HL-60/S4 treated with phorbol 12-myristate 13-acetate at 8.2 ng/mL for 4 days and 3 days (cell line): Measurements from ENCODE around the gene KPNA1.
"Not testable (repeated sequence)": the region's sequence is repeated elsewhere in the genome, so short reads cannot be mapped to it uniquely, and the experiment has no call there.

Experiments
- in situ Hi-C: fragments of 300-500 bp; cut with MboI; formaldehyde crosslinking; loops from 2 replicates; pipeline ENCODE4 v1.15.0; 2022; ENCODE audit warnings: low sequenced_read_pairs

Gene KPNA1

GRCh38 chr3:122523317-122523716, 8.6 kb upstream of the KPNA1 start:
- in situ Hi-C loops, result no loop called here

GRCh38 chr3:122520861-122521260, 6.1 kb upstream of the KPNA1 start:
- in situ Hi-C loops, result no loop called here

GRCh38 chr3:122519693-122520092, 5.0 kb upstream of the KPNA1 start:
- in situ Hi-C loops, result no loop called here

DNA sequence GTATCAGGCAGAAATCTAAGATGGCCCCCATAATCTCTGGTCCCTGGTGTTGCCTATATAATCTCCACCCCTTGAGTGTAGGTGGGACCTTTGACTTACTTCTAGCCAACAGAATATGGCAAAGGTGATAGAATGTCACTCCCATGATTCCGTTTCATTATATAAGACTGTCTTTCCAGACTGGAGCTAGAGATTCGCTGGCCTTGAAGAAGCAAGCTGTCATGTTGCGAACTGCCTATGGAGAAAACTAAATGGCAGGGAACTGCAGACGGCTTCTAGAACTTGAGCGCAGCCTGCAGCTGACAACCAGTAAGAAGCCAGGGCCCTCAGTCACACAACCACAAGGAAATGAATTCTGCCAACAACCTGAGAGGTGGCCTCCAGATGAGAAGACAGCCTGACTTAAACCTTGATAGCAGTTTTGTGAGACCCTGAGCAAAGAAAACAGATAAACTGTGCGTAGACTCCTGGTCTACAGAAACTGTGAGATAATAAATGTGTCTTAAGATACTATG, 2.2 kb upstream of the KPNA1 start:
- in situ Hi-C loops, result no loop called here

- in situ Hi-C loops, result no loop called here
These were observed 1.1 kb upstream of the KPNA1 start for GRCh38 chr3:122515870-122516269.

DNA sequence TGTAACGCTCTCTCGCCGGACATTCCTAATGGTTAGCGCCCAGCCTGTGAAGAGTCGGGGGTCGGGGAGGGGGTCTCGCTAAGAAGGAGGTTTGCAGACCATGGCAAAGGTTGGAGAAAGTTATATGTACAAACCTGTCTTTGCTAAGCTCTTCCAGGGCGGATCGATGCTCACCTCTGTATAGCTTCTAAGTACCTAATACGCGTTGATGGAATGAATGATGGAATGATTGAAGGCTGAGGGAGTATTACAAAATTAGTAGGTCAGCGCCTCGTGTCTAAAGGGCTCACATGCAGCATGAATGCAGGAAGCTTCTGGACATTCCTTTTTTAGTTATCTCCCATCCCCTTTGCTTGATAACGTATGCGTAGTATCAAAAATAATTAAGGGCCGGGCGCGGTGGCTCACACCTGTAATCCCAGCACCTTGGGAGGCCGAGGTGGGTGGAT, 305 bp upstream of the KPNA1 start:
- in situ Hi-C loops, result no loop called here

DNA sequence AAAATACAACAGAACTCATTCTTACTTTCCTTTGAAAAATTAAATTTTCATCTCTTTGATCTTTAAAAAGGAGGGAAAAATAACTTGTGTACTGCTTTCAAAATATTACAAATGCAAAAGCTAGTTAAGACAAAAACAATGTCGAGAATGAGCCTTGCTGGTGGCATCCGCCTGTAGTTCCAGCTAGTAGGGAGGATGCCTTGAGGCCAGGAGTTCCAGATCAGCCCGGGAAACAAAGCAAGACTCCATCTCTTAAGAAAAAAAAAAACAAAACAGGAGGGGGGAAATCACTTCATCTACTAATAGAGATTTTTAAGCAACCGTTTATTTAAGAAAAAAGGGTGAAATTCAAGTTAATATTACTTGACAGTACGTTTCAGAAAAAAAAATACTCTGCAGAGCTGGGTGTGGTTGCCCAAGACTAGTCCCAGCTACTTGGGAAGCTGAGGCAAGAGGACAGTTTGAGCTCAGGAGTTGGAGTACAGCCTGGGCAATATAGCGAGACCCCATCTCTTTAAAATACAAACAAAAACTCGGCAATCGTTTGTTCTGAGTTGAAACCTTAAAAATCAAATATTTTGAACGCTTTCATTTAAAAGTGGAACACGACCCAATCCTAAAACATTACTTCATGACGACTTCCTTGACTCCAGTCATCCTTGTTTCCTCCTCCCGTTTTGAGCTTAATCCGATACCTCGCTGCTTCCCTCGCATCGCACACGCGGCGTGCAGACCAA, 1.2 kb downstream of the KPNA1 start:
- in situ Hi-C loops, result no loop called here

- in situ Hi-C loops, result no loop called here
These were observed 2.5 kb downstream of the KPNA1 start for GRCh38 chr3:122512284-122512683.

DNA sequence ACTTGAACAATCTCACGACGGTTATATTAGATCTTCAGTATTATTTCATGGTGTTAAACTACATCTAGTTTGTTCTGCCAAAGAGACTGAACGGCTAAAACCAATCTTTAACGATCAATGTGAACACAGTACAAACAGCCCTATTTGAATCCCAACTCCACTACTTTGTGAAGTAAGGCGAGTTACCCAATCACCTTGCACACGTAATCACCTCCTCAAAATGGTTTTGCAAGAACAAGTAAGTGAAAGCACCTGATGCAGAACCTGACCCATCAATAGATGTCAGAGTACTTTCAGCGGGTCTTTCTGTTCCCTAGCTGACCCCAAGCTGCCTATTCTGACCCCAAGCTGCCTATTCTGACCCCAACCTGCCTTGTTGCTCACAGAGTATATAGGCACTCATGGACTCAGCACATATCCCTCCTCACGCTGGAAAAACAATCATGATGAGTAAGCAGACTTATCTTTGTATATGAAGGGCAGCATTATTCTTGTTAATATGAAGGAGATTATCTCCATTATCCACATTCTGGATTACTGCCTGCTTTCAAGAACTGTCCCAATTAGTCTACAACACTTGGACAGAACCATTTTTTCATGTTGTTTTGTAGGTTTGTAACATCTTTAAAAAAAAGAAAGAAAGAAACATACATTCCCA, 3.7 kb downstream of the KPNA1 start:
- in situ Hi-C loops, result no loop called here

GRCh38 chr3:122508944-122509343, 5.8 kb downstream of the KPNA1 start:
- in situ Hi-C loops, result not testable (repeated sequence)

- in situ Hi-C loops, result no loop called here
These were observed 6.4 kb downstream of the KPNA1 start for GRCh38 chr3:122508135-122508914.

- in situ Hi-C loops, result no loop called here
These were observed 8.3 kb downstream of the KPNA1 start for GRCh38 chr3:122506450-122506849.

- in situ Hi-C loops, result no loop called here
These were observed 9.1 kb downstream of the KPNA1 start for GRCh38 chr3:122505676-122506075.

DNA sequence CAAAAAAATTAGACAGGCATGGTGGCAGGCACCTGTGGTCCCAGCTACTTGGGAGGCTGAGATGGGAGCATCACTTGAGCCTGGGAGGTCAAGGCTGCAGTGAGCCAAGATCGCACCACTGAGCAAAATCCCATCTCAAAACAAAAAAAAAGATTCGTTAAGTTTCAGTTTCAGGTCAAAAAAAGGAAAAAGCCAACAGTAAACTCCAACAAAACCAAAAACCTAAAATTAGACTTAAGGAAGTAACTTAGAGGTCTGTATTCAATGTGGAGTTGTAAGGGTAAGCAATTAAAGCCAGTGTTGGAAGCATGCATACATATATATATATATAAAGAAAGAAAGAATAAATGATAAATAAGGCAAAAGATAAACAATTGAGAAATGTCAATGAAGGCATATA, 11.8 kb downstream of the KPNA1 start:
- in situ Hi-C loops, result no loop called here

DNA sequence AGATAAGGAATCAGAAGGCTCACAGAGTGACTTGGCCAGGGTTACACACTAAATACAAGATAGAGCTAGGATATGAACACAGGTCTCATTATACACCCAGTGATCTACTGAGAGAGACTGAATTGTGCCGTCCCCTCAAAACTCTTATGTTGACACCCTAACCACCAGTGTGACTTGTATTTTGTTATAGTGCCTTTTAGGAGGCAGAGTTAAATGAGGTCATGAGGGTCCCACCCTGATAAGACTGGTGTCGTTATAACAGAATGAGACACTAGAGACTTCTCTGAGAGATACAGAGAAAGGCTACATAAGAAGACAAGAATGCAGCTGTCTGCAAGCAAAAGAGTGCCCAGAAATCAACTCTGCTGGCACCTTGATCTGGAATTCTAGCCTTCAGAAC, 12.6 kb downstream of the KPNA1 start:
- in situ Hi-C loops, result no loop called here

DNA sequence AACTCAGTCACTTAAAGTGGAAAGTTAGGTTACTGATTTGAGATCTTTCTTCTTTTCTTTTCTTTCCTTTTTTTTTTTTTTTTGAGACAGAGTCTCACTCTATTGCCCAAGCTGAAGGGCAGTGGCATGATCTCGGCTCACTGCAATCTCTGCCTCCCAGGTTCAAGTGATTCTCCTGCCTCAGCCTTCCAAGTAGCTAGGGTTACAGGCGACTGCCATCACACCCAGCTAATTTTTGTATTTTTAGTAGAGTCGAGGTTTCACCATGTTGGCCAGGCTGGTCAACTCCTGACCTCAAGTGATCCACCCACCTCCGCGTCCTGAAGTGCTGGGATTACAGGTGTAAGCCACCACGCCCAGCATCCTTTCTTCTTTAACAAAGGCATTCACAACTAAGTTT, 13.8 kb downstream of the KPNA1 start:
- in situ Hi-C loops, result not testable (repeated sequence)

- in situ Hi-C loops, result no loop called here
These were observed 16.6 kb downstream of the KPNA1 start for GRCh38 chr3:122498152-122498551.

DNA sequence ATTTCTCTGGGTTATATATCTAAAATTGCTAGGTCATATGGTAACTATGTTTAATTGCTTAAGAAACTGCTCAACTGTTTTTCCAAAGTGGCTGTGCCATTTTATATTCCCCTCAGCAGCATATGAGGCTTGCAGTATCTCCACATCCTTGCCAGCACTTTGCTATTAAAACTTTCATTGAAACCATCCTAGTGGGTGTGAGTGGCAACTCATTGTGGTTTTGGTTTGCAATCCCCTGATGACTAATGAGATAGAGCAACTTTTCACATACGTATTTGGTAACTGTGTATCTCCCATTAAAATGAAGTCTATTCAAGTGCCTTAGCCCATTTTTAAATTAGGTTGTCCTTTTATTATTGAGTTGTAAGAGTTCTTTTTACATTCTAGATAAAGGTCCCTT, 17.3 kb downstream of the KPNA1 start:
- in situ Hi-C loops, result no loop called here

DNA sequence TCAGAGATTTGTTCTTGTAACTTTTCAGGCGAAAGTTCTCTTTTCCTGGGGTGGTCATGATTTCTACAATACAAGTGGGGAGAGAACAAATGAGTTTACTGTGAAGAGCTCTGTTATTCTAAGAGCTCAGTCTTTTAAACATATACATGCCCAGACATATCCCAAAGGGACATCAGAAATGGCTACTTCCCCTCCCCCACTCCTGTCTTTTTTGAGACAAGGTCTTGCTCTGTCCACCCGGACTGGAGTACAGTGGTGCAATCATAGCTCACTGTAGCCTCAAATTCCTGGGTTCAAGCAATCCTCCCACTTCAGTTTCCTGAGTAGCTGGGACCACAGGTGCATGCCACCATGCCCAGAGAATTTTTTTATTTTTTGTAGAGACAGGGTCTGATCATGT, 18.2 kb downstream of the KPNA1 start:
- in situ Hi-C loops, result no loop called here

DNA sequence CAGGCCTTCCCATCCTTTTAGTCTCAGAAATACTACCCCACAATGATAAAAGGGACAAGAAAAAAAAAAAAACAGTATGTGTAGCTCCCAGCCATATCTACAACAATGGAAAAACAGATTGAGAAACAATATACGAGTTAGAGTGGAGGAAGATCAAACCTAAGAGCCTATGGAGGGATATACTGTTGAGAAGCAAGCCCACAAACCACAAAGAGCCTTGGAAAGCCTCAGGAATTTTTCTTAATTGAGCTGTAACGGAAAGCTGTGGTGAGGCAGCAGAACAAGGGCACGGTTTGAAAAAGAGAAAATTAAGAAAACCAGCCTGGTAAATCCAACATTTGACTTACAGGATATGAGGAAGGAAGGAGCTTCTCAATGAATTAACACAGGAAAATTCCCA, 21.4 kb downstream of the KPNA1 start:
- in situ Hi-C loops, result no loop called here

DNA sequence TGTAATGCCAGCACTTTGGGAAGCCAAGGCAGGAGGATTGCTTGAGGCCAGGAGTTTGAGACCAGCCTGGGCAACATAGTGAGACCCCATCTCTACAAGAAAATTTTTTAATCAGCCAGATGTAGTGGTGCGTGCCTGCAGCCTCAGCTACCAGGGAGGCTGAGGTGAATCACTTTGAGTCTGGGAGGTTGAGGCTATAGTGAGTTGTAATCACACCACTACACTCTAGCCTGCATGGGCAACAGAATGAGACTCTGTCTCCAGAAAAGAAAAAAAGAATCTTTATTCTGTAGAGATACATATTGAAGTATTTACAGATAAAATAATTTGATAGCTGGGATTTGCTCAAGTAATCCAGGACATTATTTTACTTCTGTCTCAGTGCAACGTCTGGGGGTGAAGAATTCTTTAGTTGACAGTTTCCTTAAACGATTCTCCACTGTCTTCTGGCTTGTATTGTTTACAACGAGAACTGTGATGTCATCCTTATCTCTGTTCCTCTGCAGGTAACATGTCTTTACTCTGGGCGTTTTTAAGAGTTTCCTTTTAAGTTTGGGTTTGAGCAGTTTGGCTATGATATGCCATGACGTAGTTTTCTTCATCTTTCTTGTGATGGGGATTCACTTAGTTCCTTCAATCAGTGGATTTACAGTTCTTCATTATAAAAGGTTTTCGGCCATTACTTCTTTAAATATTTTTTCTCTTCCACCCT, 26.3 kb downstream of the KPNA1 start:
- in situ Hi-C loops, result no loop called here
